Upper lobe of left lung (tissue), 6 donors: ENCODE measurements around the gene PSMA6. TPM values are rescaled to one million over a fixed set of nuclear protein-coding genes. Genes with fewer than 3 reads are reported as not detected.
"Not testable (repeated sequence)": the region's sequence is repeated elsewhere in the genome, so short reads cannot be mapped to it uniquely, and the experiment has no call there.

Experiments
- ATAC-seq, 2 donors: fragments of 200-7000 bp; cut with Tn5 transposase; one replicate each; pipeline ENCODE4 v1.9.1; 2022; ENCODE audit warnings: mild to moderate bottlenecking in 2 of 2, moderate library complexity in 2 of 2; ENCODE audit not compliant: low FRiP score in 2 of 2
- DNase-seq, 2 donors: peaks; one replicate each; pipeline ENCODE4 v3.0.0-alpha.2; 2019 to 2020
- H3K27ac ChIP-seq, 4 donors: fragments of 200-600 bp; sonication (generic); one replicate each; pipeline ENCODE4 v1.5.1; 2016 to 2019
- H3K27me3 ChIP-seq, 4 donors: fragments of 200-600 bp; sonication (generic); one replicate each; pipeline ENCODE4 v1.5.1; 2017 to 2019
- H3K36me3 ChIP-seq, 4 donors: fragments of 200-600 bp; sonication (generic); one replicate each; pipeline ENCODE4 v1.5.1; 2016 to 2019
- H3K4me1 ChIP-seq, 4 donors: fragments of 200-600 bp; sonication (generic); one replicate each; pipeline ENCODE4 v1.5.1; 2018 to 2019
- H3K4me3 ChIP-seq, 4 donors: fragments of 200-600 bp; sonication (generic); one replicate each; pipeline ENCODE4 v1.5.1; 2017 to 2019; ENCODE audit warnings: mild to moderate bottlenecking in 2 of 4, moderate library complexity in 1 of 4
- H3K9me3 ChIP-seq, 4 donors: fragments of 200-600 bp; sonication (generic); one replicate each; pipeline ENCODE4 v1.5.1; 2018 to 2019
- CTCF ChIP-seq, 6 experiments: fragments of 450-650 bp in 4 of 6; fragments of 200-600 bp in 2 of 6; sonication (generic) in 2 of 6; IDR thresholded peaks; one replicate each; pipeline ENCODE4 v1.5.1; 2016 to 2019; ENCODE audit warnings: antibody characterized with exemption in 6 of 6
- EP300 ChIP-seq, 4 donors: sonication (generic); formaldehyde crosslinking; IDR thresholded peaks; one replicate each; pipeline ENCODE4 v1.5.1; 2017; ENCODE audit warnings: antibody characterized with exemption in 4 of 4, control low read depth in 2 of 4
- POLR2A ChIP-seq, 4 donors: fragments of 450-650 bp; IDR thresholded peaks; one replicate each; pipeline ENCODE4 v1.5.1; 2016 to 2017; ENCODE audit warnings: antibody characterized with exemption in 4 of 4, mild to moderate bottlenecking in 2 of 4
- POLR2AphosphoS5 ChIP-seq, 2 donors: sonication (generic); formaldehyde crosslinking; IDR thresholded peaks; one replicate each; pipeline ENCODE4 v1.5.1; 2017; ENCODE audit warnings: antibody characterized with exemption in 2 of 2
- WGBS, 2 donors: methylation state at CpG; one replicate each; pipeline ENCODE4 v1.1.5; 2017 to 2018; 5-methylcytosine and 5-hydroxymethylcytosine counted together
- total RNA-seq, 6 donors: library from RNA; depleted of rRNA in 4 of 6; stranded (reverse); fragments of >200 nt in 4 of 6; gene quantifications; one replicate each; pipeline versions ENCODE4 v1.1.0 to v1.2.1, GENCODE V29; 2016 to 2021
- donor health status: DM: no; HTN: no; CAD: no; lungs with moderate emphysema.
- donor health status: DM: no; HTN: yes; CAD: no; lungs with severe emphysema.

PSMA6 gene
- total RNA-seq, 6 donors from 2014 or later = 63.9 to 213 (median 162) TPM

GRCh38 chr14:35296545-35296944 lies 4.4 kb downstream of the PSMA6 start:
- 88 to 90% methylated on average over 3 of the region's 3 CpGs for WGBS, 2 donors
- TF ChIP-seq POLR2AphosphoS5 (IDR thresholded peaks at IDR 0.05) (no peak), CTCF (IDR thresholded peaks at IDR 0.05) (no peak), POLR2A (IDR thresholded peaks at IDR 0.05) (no peak), EP300 (IDR thresholded peaks at IDR 0.05) (no peak)
- no peaks in the 10 kb centered on the region for H3K27me3 ChIP-seq
- peaks cover 66 to 81% (median 77%) of the 10 kb centered on the region in 4 donors for H3K4me1 ChIP-seq
- H3K27ac ChIP-seq = peak overlapping the region; percentile 1 to 96 (median 60)
- DNase-seq (no peak), ATAC-seq (no peak)
- no peaks in the 10 kb centered on the region for H3K9me3 ChIP-seq
- H3K4me3 ChIP-seq = no peak overlapping the region
- no peaks in the 10 kb centered on the region for H3K36me3 ChIP-seq

- H3K27me3 ChIP-seq = no peaks in the 10 kb centered on the region
- DNase-seq = no peak
- H3K4me1 ChIP-seq = peaks cover 73 to 89% (median 85%) of the 10 kb centered on the region in 4 donors
- TF ChIP-seq CTCF (IDR thresholded peaks at IDR 0.05) (no peak), EP300 (IDR thresholded peaks at IDR 0.05) (no peak), POLR2A (IDR thresholded peaks at IDR 0.05) (no peak), POLR2AphosphoS5 (IDR thresholded peaks at IDR 0.05) (no peak)
- H3K36me3 ChIP-seq = no peaks in the 10 kb centered on the region
- WGBS, 2 donors = 70 to 78% methylated on average over 3 of the region's 3 CpGs
- peak in 1 of 2 donors; percentile 43 for ATAC-seq
- peak overlapping the region; percentile 8 to 63 (median 52) for H3K27ac ChIP-seq
- H3K4me3 ChIP-seq = no peak overlapping the region
- H3K9me3 ChIP-seq = no peaks in the 10 kb centered on the region
Measured at GRCh38 chr14:35297706-35298105, 5.5 kb downstream of the PSMA6 start.

- Histone ChIP-seq H3K4me1 (peaks cover 73 to 88% (median 84%) of the 10 kb centered on the region in 4 donors), H3K9me3 (no peaks in the 10 kb centered on the region), H3K36me3 (no peaks in the 10 kb centered on the region), H3K27me3 (no peaks in the 10 kb centered on the region), H3K27ac (peak overlapping the region; percentile 8 to 63 (median 52)), H3K4me3 (no peak overlapping the region)
- WGBS, 2 donors = 76 to 88% methylated on average over 4 of the region's 4 CpGs
- ATAC-seq (no peak), DNase-seq (no peak)
- TF ChIP-seq CTCF (IDR thresholded peaks at IDR 0.05) = no peak
- TF ChIP-seq POLR2AphosphoS5 (IDR thresholded peaks at IDR 0.05) = no peak
- no peak for TF ChIP-seq EP300 (IDR thresholded peaks at IDR 0.05)
- no peak for TF ChIP-seq POLR2A (IDR thresholded peaks at IDR 0.05)
Measured at GRCh38 chr14:35298351-35298750, 6.2 kb downstream of the PSMA6 start.

- TF ChIP-seq POLR2AphosphoS5 (IDR thresholded peaks at IDR 0.05) = no peak
- no peak for TF ChIP-seq EP300 (IDR thresholded peaks at IDR 0.05)
- TF ChIP-seq CTCF (IDR thresholded peaks at IDR 0.05) = no peak
- no peak for TF ChIP-seq POLR2A (IDR thresholded peaks at IDR 0.05)
- no peak overlapping the region for H3K4me3 ChIP-seq
- peaks cover 60 to 74% (median 71%) of the 10 kb centered on the region in 4 donors for H3K4me1 ChIP-seq
Measured at GRCh38 chr14:35299708-35300107, 7.5 kb downstream of the PSMA6 start.

GRCh38 chr14:35300228-35300627 lies 8.0 kb downstream of the PSMA6 start:
- DNase-seq (no peak), ATAC-seq (no peak)
- no peak for TF ChIP-seq POLR2A (IDR thresholded peaks at IDR 0.05)
- no peak for TF ChIP-seq EP300 (IDR thresholded peaks at IDR 0.05)
- no peak for TF ChIP-seq POLR2AphosphoS5 (IDR thresholded peaks at IDR 0.05)
- no peak for TF ChIP-seq CTCF (IDR thresholded peaks at IDR 0.05)
- no peak overlapping the region for H3K4me3 ChIP-seq
- WGBS, 2 donors = 97% methylated on average over 3 of the region's 3 CpGs
- H3K4me1 ChIP-seq = peaks cover 55 to 70% (median 66%) of the 10 kb centered on the region in 4 donors
- H3K9me3 ChIP-seq = no peaks in the 10 kb centered on the region
- H3K36me3 ChIP-seq = no peaks in the 10 kb centered on the region
- H3K27me3 ChIP-seq = no peaks in the 10 kb centered on the region
- H3K27ac ChIP-seq = peak overlapping the region in 1 of 4 donors; percentile 63

More at GRCh38 chr14:35299708-35300107, 7.5 kb downstream of the PSMA6 start:
- 39 to 46% methylated on average over 1 of the region's 1 CpG for WGBS, 2 donors
- Histone ChIP-seq H3K9me3 (no peaks in the 10 kb centered on the region), H3K27ac (peak overlapping the region in 1 of 4 donors; percentile 63), H3K27me3 (no peaks in the 10 kb centered on the region), H3K36me3 (no peaks in the 10 kb centered on the region)
- no peak for ATAC-seq
- no peak for DNase-seq

- peak overlapping the region in 3 of 4 donors; percentile 12 to 63 (median 18) for H3K27ac ChIP-seq
- ATAC-seq = not testable (repeated sequence)
Measured at GRCh38 chr14:35301334-35301733, 9.2 kb downstream of the PSMA6 start.

More at GRCh38 chr14:35301334-35301733, 9.2 kb downstream of the PSMA6 start:
- not testable (repeated sequence) for H3K9me3 ChIP-seq, H3K27me3 ChIP-seq, H3K36me3 ChIP-seq, H3K4me3 ChIP-seq, DNase-seq
- peaks cover 44 to 68% (median 56%) of the 10 kb centered on the region in 4 donors for H3K4me1 ChIP-seq
- WGBS, 2 donors = 64 to 66% methylated on average over 4 of the region's 4 CpGs
